ENCODE measurements around the gene ARHGAP29. TPM values are rescaled to one million over a fixed set of nuclear protein-coding genes. Genes with fewer than 3 reads are reported as not detected.

Gene ARHGAP29
- total RNA-seq, 3 donors from 2014 or later (not counting 1 experiment from before 2014, with no cell fraction given) = 0.07 TPM; not detected in 2

- no peaks in the 10 kb centered on the region for H3K36me3 ChIP-seq (ENCODE audit: control insufficient read depth, insufficient read depth, low read length)
- no CpG with 5 or more reads among the region's 1 CpG for WGBS (ENCODE audit: insufficient coverage)
- TF ChIP-seq CTCF (IDR thresholded peaks at IDR 0.05) = no peak
- Mint-ChIP-seq H3K36me3 (peaks cover 10% of the 10 kb centered on the region), H3K27ac (no peak overlapping the region), H3K4me3 (no peak overlapping the region), H3K4me1 (peaks cover 10 to 13% of the 10 kb centered on the region in 2 donors), H3K27me3 (ENCODE audit: low read depth in 2 of 2) (peaks cover 37 to 69% of the 10 kb centered on the region in 2 donors), H3K9me3 (no peaks in the 10 kb centered on the region)
- no peak overlapping the region for H3K4me3 ChIP-seq (ENCODE audit: low read length)
- H3K27me3 ChIP-seq (ENCODE audit: control insufficient read depth, insufficient read depth, low read length) = peaks cover 56% of the 10 kb centered on the region
- DNase-seq (no peak), ATAC-seq (no peak)
- intact Hi-C loops (cut with micrococcal nuclease) = no loop called here
- peaks cover 6% of the 10 kb centered on the region for H3K4me1 ChIP-seq (ENCODE audit: control insufficient read depth, insufficient read depth, low read length)
- H3K27ac ChIP-seq (ENCODE audit: low read length) = no peak overlapping the region
- H3K9me3 ChIP-seq (ENCODE audit: control insufficient read depth, insufficient read depth, low read length) = no peaks in the 10 kb centered on the region
Measured at GRCh38 chr1:94231746-94232145, 5.6 kb downstream of the ARHGAP29 start.

- Histone ChIP-seq H3K27me3 (ENCODE audit: control insufficient read depth, insufficient read depth, low read length) (peaks cover 49% of the 10 kb centered on the region), H3K27ac (ENCODE audit: low read length) (no peak overlapping the region), H3K36me3 (ENCODE audit: control insufficient read depth, insufficient read depth, low read length) (no peaks in the 10 kb centered on the region), H3K4me1 (ENCODE audit: control insufficient read depth, insufficient read depth, low read length) (no peaks in the 10 kb centered on the region), H3K4me3 (ENCODE audit: low read length) (no peak overlapping the region), H3K9me3 (ENCODE audit: control insufficient read depth, insufficient read depth, low read length) (no peaks in the 10 kb centered on the region)
- no CpG with 5 or more reads among the region's 1 CpG for WGBS (ENCODE audit: insufficient coverage)
- Mint-ChIP-seq H3K9me3 (no peaks in the 10 kb centered on the region), H3K4me1 (peaks cover 5% of the 10 kb centered on the region in 2 donors), H3K4me3 (no peak overlapping the region), H3K36me3 (peaks cover 5% of the 10 kb centered on the region), H3K27me3 (ENCODE audit: low read depth in 2 of 2) (peaks cover 29 to 60% of the 10 kb centered on the region in 2 donors), H3K27ac (no peak overlapping the region)
- no peak for DNase-seq
- intact Hi-C loops (cut with micrococcal nuclease) = no loop called here
- no peak for TF ChIP-seq CTCF (IDR thresholded peaks at IDR 0.05)
- ATAC-seq = no peak
Measured at GRCh38 chr1:94230920-94231319, 6.5 kb downstream of the ARHGAP29 start.

- Histone ChIP-seq H3K4me3 (ENCODE audit: low read length) (no peak overlapping the region), H3K36me3 (ENCODE audit: control insufficient read depth, insufficient read depth, low read length) (no peaks in the 10 kb centered on the region), H3K27ac (ENCODE audit: low read length) (no peak overlapping the region), H3K4me1 (ENCODE audit: control insufficient read depth, insufficient read depth, low read length) (no peaks in the 10 kb centered on the region), H3K9me3 (ENCODE audit: control insufficient read depth, insufficient read depth, low read length) (no peaks in the 10 kb centered on the region), H3K27me3 (ENCODE audit: control insufficient read depth, insufficient read depth, low read length) (peaks cover 33% of the 10 kb centered on the region)
- Mint-ChIP-seq H3K27me3 (ENCODE audit: low read depth in 2 of 2) (peaks cover 29 to 50% of the 10 kb centered on the region in 2 donors), H3K9me3 (no peaks in the 10 kb centered on the region), H3K36me3 (no peaks in the 10 kb centered on the region), H3K27ac (no peak overlapping the region), H3K4me3 (no peak overlapping the region), H3K4me1 (no peaks in the 10 kb centered on the region)
- DNase-seq (no peak), ATAC-seq (no peak)
- intact Hi-C loops (cut with micrococcal nuclease) = no loop called here
- no peak for TF ChIP-seq CTCF (IDR thresholded peaks at IDR 0.05)
- WGBS (ENCODE audit: insufficient coverage) = 100% methylated on average over 1 of the region's 4 CpGs
Measured at GRCh38 chr1:94228640-94229375, 8.6 kb downstream of the ARHGAP29 start.

- Mint-ChIP-seq H3K4me3 (no peak overlapping the region), H3K36me3 (no peaks in the 10 kb centered on the region), H3K27ac (no peak overlapping the region), H3K9me3 (no peaks in the 10 kb centered on the region), H3K27me3 (ENCODE audit: low read depth in 2 of 2) (peaks cover 21 to 43% of the 10 kb centered on the region in 2 donors), H3K4me1 (no peaks in the 10 kb centered on the region)
- no peak for ATAC-seq
- Histone ChIP-seq H3K36me3 (ENCODE audit: control insufficient read depth, insufficient read depth, low read length) (no peaks in the 10 kb centered on the region), H3K27ac (ENCODE audit: low read length) (no peak overlapping the region), H3K4me1 (ENCODE audit: control insufficient read depth, insufficient read depth, low read length) (no peaks in the 10 kb centered on the region), H3K9me3 (ENCODE audit: control insufficient read depth, insufficient read depth, low read length) (no peaks in the 10 kb centered on the region), H3K27me3 (ENCODE audit: control insufficient read depth, insufficient read depth, low read length) (peaks cover 27% of the 10 kb centered on the region), H3K4me3 (ENCODE audit: low read length) (no peak overlapping the region)
- no peak for DNase-seq
- 71% methylated on average over 1 of the region's 1 CpG for WGBS (ENCODE audit: insufficient coverage)
- intact Hi-C loops (cut with micrococcal nuclease) = no loop called here
- no peak for TF ChIP-seq CTCF (IDR thresholded peaks at IDR 0.05)
Measured at GRCh38 chr1:94227624-94228023, 9.8 kb downstream of the ARHGAP29 start.

Data from natural killer cell (primary cell).